GM23338 (cell line): Measurements from ENCODE around the gene GJA4.
A peak's percentile ranks its signal among the peaks of the same experiment; 100 is the strongest.

Experiments
- EZH2 ChIP-seq: fragments of 200-600 bp; sonication (generic); IDR thresholded peaks from one replicate; pipeline ENCODE4 v1.8.0; 2017; ENCODE audit warnings: antibody characterized with exemption, mild to moderate bottlenecking, low read depth; ENCODE audit not compliant: unreplicated experiment
- EZH2phosphoT487 ChIP-seq: fragments of 200-600 bp; sonication (generic); IDR thresholded peaks from one replicate; pipeline ENCODE4 v1.8.1; 2018; ENCODE audit warnings: antibody characterized with exemption; ENCODE audit not compliant: unreplicated experiment
- POLR2AphosphoS5 ChIP-seq: IDR thresholded peaks from 2 replicates; pipeline ENCODE4 v1.6.1; 2016; ENCODE audit warnings: antibody characterized with exemption, low read depth
- ZNF114 ChIP-seq: fragments of 250-450 bp; sonication (Bioruptor Pico); IDR thresholded peaks from 2 replicates; pipeline ENCODE4 v1.5.0; 2020; ENCODE audit warnings: mild to moderate bottlenecking, moderate library complexity
- ZNF331 ChIP-seq: fragments of 250-450 bp; sonication (Bioruptor Pico); IDR thresholded peaks from 2 replicates; pipeline ENCODE4 v1.5.0; 2020; ENCODE audit warnings: low read depth, mild to moderate bottlenecking, moderate library complexity
- TF ChIP-seq, protein P1 (sequence below), 2 experiments: fragments of 200-600 bp in 1 of 2; sonication (generic) in 1 of 2; conservative IDR thresholded peaks; 2 replicates each; pipeline versions ENCODE4 v1.5.1 to v1.6.1; 2016 to 2017; ENCODE audit warnings: antibody characterized with exemption in 2 of 2, low read depth in 2 of 2, mild to moderate bottlenecking in 2 of 2, moderate library complexity in 1 of 2
- TF ChIP-seq, protein P2 (sequence below): IDR thresholded peaks from one replicate; pipeline ENCODE4 v1.6.1; 2018; ENCODE audit warnings: antibody characterized with exemption; ENCODE audit not compliant: unreplicated experiment

DNA sequence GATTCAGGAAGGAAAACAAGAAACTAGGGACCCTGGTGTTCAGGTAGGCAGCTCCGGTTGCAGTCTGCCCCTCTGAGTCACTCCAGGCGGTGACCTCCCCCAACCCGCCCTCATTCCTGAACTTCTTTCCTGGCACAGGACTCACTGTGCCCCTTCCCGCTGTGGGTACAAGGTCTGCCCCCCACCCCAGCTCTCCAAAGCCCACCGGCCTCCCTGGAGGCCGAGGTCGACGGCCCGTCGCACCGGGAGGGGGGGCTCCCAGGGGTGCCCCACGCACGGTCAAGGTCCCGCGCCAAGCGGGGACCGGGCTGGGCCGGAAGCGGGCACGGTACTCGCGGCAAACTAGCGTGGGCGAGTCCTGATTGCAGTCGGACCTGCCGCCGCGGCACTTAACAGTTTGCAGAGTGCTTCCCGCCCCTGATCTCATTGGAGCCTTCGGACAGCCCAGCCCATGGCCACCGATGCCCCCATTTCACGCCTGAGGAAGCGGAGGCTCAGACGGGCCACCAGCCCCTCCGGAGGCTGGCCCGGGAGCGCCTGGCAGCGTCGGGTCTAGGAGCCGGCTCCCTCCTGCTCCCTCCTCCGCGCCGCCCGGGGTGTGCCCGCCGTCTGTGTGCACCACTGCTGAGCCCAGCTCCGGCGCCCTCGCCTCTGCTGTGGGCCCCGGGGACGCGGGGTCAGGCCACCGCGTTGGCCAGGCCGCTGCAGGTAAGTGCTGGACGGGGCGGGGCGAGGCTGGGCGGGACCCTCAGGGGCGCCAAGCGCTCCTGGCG lies 11.5 kb upstream of the GJA4 start, which contains the start of gene GJB3:
- TF ChIP-seq POLR2AphosphoS5 = peak; percentile 41; the same call in 1 of the 2 replicates
- TF ChIP-seq, protein P1, sequence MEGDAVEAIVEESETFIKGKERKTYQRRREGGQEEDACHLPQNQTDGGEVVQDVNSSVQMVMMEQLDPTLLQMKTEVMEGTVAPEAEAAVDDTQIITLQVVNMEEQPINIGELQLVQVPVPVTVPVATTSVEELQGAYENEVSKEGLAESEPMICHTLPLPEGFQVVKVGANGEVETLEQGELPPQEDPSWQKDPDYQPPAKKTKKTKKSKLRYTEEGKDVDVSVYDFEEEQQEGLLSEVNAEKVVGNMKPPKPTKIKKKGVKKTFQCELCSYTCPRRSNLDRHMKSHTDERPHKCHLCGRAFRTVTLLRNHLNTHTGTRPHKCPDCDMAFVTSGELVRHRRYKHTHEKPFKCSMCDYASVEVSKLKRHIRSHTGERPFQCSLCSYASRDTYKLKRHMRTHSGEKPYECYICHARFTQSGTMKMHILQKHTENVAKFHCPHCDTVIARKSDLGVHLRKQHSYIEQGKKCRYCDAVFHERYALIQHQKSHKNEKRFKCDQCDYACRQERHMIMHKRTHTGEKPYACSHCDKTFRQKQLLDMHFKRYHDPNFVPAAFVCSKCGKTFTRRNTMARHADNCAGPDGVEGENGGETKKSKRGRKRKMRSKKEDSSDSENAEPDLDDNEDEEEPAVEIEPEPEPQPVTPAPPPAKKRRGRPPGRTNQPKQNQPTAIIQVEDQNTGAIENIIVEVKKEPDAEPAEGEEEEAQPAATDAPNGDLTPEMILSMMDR (conservative IDR thresholded peaks at IDR 0.05; ENCODE audit: low read depth in 2 of 2) = no peak
- TF ChIP-seq, protein P2, sequence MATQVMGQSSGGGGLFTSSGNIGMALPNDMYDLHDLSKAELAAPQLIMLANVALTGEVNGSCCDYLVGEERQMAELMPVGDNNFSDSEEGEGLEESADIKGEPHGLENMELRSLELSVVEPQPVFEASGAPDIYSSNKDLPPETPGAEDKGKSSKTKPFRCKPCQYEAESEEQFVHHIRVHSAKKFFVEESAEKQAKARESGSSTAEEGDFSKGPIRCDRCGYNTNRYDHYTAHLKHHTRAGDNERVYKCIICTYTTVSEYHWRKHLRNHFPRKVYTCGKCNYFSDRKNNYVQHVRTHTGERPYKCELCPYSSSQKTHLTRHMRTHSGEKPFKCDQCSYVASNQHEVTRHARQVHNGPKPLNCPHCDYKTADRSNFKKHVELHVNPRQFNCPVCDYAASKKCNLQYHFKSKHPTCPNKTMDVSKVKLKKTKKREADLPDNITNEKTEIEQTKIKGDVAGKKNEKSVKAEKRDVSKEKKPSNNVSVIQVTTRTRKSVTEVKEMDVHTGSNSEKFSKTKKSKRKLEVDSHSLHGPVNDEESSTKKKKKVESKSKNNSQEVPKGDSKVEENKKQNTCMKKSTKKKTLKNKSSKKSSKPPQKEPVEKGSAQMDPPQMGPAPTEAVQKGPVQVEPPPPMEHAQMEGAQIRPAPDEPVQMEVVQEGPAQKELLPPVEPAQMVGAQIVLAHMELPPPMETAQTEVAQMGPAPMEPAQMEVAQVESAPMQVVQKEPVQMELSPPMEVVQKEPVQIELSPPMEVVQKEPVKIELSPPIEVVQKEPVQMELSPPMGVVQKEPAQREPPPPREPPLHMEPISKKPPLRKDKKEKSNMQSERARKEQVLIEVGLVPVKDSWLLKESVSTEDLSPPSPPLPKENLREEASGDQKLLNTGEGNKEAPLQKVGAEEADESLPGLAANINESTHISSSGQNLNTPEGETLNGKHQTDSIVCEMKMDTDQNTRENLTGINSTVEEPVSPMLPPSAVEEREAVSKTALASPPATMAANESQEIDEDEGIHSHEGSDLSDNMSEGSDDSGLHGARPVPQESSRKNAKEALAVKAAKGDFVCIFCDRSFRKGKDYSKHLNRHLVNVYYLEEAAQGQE = no peak
- TF ChIP-seq EZH2 = peak; percentile 20
- TF ChIP-seq ZNF114 (CRISPR knock-in tag) = no peak
- no peak for TF ChIP-seq ZNF331 (CRISPR knock-in tag)
- no peak for TF ChIP-seq EZH2phosphoT487
